Keratinocyte (primary cell): Measurements from ENCODE around the gene LATS1. TPM values are rescaled to one million over a fixed set of nuclear protein-coding genes. Genes with fewer than 3 reads are reported as not detected.
"Not testable (repeated sequence)": the region's sequence is repeated elsewhere in the genome, so short reads cannot be mapped to it uniquely, and the experiment has no call there.

Experiments used
- DNase-seq: peaks from one replicate; pipeline ENCODE4 v3.0.0-alpha.2; 2011; ENCODE audit warnings: low read depth, missing footprints, low spot score
- FAIRE-seq: peaks from 2 replicates; lab custom pipeline; 2011; peaks lifted over from hg19 to GRCh38; lab: Jason Lieb, UNC
- H2AFZ ChIP-seq: 2 replicates; pipeline ENCODE4 v1.6.0; 2012; ENCODE audit warnings: low read length, control low read depth, inconsistent platforms; ENCODE audit not compliant: control insufficient read depth
- H3K27ac ChIP-seq: 2 replicates; pipeline ENCODE4 v1.5.1; 2011; ENCODE audit warnings: low read length; ENCODE audit not compliant: control insufficient read depth, insufficient read depth
- H3K27me3 ChIP-seq: 3 replicates; pipeline ENCODE4 v1.6.0; 2011; ENCODE audit warnings: low read length; ENCODE audit not compliant: control insufficient read depth, insufficient read depth; ENCODE audit errors: extremely low read depth
- H3K36me3 ChIP-seq, 2 experiments: 2 replicates in 1 of 2; 3 replicates in 1 of 2; pipeline ENCODE4 v1.5.1; 2011; ENCODE audit warnings: low read length in 2 of 2, mild to moderate bottlenecking in 1 of 2; ENCODE audit not compliant: control insufficient read depth in 2 of 2, insufficient read depth in 2 of 2; ENCODE audit errors: extremely low read depth in 1 of 2
- H3K4me1 ChIP-seq: 3 replicates; pipeline ENCODE4 v1.5.1; 2011; ENCODE audit warnings: low read length; ENCODE audit not compliant: control insufficient read depth, insufficient read depth; ENCODE audit errors: extremely low read depth
- H3K4me2 ChIP-seq: 3 replicates; pipeline ENCODE4 v1.6.0; 2011; ENCODE audit warnings: low read depth, low read length; ENCODE audit not compliant: control insufficient read depth, insufficient read depth; ENCODE audit errors: extremely low read depth
- H3K4me3 ChIP-seq, 3 experiments: fragments of 200-600 bp in 1 of 3; sonication (generic) in 1 of 3; 2 replicates in 2 of 3; 3 replicates in 1 of 3; pipeline ENCODE4 v1.5.1; 2011 to 2016; ENCODE audit warnings: low read length in 3 of 3, mild to moderate bottlenecking in 3 of 3, control low read depth in 2 of 3, inconsistent platforms in 1 of 3, low read depth in 1 of 3, mixed read lengths in 1 of 3, mixed run types in 1 of 3, moderate library complexity in 1 of 3; ENCODE audit not compliant: control insufficient read depth in 2 of 3, insufficient read depth in 2 of 3; ENCODE audit errors: extremely low read depth in 1 of 3
- H3K79me2 ChIP-seq: 2 replicates; pipeline ENCODE4 v1.6.0; 2012; ENCODE audit warnings: low read length; ENCODE audit not compliant: control insufficient read depth, insufficient read depth
- H3K9ac ChIP-seq: 3 replicates; pipeline ENCODE4 v1.6.0; 2011; ENCODE audit warnings: low read length; ENCODE audit not compliant: control insufficient read depth, insufficient read depth; ENCODE audit errors: extremely low read depth
- H3K9me1 ChIP-seq: 3 replicates; pipeline ENCODE4 v1.6.0; 2011; ENCODE audit warnings: low read length; ENCODE audit not compliant: control insufficient read depth, insufficient read depth; ENCODE audit errors: extremely low read depth
- H3K9me3 ChIP-seq: 2 replicates; pipeline ENCODE4 v1.5.1; 2012; ENCODE audit warnings: low read depth, low read length; ENCODE audit not compliant: control insufficient read depth
- H4K20me1 ChIP-seq: 3 replicates; pipeline ENCODE4 v1.6.0; 2011; ENCODE audit warnings: low read length; ENCODE audit not compliant: control insufficient read depth, insufficient read depth; ENCODE audit errors: extremely low read depth
- CTCF ChIP-seq, 3 experiments: IDR thresholded peaks in 1 of 3; conservative IDR thresholded peaks in 1 of 3; optimal IDR thresholded peaks in 1 of 3; 2 replicates in 2 of 3; 3 replicates in 1 of 3; pipeline versions ENCODE3 to v1.5.1; 2011; ENCODE audit warnings: low read length in 3 of 3, mild to moderate bottlenecking in 3 of 3, moderate library complexity in 2 of 3, control low read depth in 1 of 3, inconsistent platforms in 1 of 3; ENCODE audit not compliant: insufficient read depth in 2 of 3; ENCODE audit errors: extremely low read depth in 1 of 3
- EZH2 ChIP-seq: IDR thresholded peaks from one replicate; pipeline ENCODE4 v1.6.1; 2012; ENCODE audit warnings: inconsistent platforms, mild to moderate bottlenecking, low read length, moderate library complexity
- dilution Hi-C: fragments of 300-500 bp; cut with MboI; formaldehyde crosslinking; loops from one replicate; pipeline ENCODE4 v1.7.0; 2020; ENCODE audit warnings: low sequenced_read_pairs; ENCODE audit not compliant: extremely low pct_ligation_motif_present
- polyA plus RNA-seq, 5 experiments: library from polyadenylated mRNA; depleted of rRNA in 3 of 5; stranded (reverse) in 3 of 5; stranded (forward) in 1 of 5; unstranded in 1 of 5; fragments of >200 nt; gene quantifications; 1 replicate in 1 of 5; 2 replicates in 3 of 5; 3 replicates in 1 of 5; pipeline versions ENCODE4 v1.2.1 to v1.2.3, GENCODE V29; 2011 to 2012; ENCODE audit warnings: missing spikeins in 2 of 5, low read depth in 1 of 5, low replicate concordance in 1 of 5

LATS1 gene
- polyA plus RNA-seq, 1 donor (not counting 4 experiments of a cell fraction or from before 2014, with no cell fraction given), result 11.3 TPM

GRCh38 chr6:149749594-149750135 is 31.8 kb upstream of the LATS1 start, which contains the start of gene PCMT1:
TSS of gene PCMT1 (plus strand) at chr6:149749741. CDS start at chr6:149749902, 161 bp downstream.
- Histone ChIP-seq H2AFZ (peak within 1 kb of the TSS; percentile 99), H3K9me1 (no peaks in the 10 kb centered on the region), H4K20me1 (no peaks in the 10 kb centered on the region), H3K9ac (peak within 1 kb of the TSS; percentile 94), H3K4me3 (peak within 1 kb of the TSS; percentile 87 to 99 (median 89)), H3K4me1 (peaks cover 5% of the 10 kb centered on the region), H3K27ac (peak within 1 kb of the TSS; percentile 82), H3K9me3 (no peaks in the 10 kb centered on the region), H3K79me2 (peaks cover 67% of the 10 kb centered on the region), H3K27me3 (no peaks in the 10 kb centered on the region), H3K4me2 (peak within 1 kb of the TSS; percentile 91), H3K36me3 (no peaks in the 10 kb centered on the region)
- DNase-seq (peak; percentile 36), FAIRE-seq (no peak)
- dilution Hi-C loops, result no loop called here
- TF ChIP-seq EZH2 (no peak), CTCF (optimal IDR thresholded peaks at IDR 0.05 in 1 of 3, IDR thresholded peaks at IDR 0.05 in 1 of 3, conservative IDR thresholded peaks at IDR 0.05 in 1 of 3; ENCODE audit: extremely low read depth in 1 of 3, insufficient read depth in 2 of 3, low read length in 3 of 3) (no peak)

GRCh38 chr6:149749082-149749593 is 31.2 kb upstream of the LATS1 start:
- peaks cover 63% of the 10 kb centered on the region for H3K79me2 ChIP-seq
- H3K9ac ChIP-seq, result peak overlapping the region; percentile 94
- H3K27ac ChIP-seq, result peak overlapping the region; percentile 82
- H3K9me3 ChIP-seq, H3K4me2 ChIP-seq, dilution Hi-C loops, FAIRE-seq, H3K36me3 ChIP-seq, H3K27me3 ChIP-seq, H4K20me1 ChIP-seq, H3K4me1 ChIP-seq, DNase-seq, H3K9me1 ChIP-seq: not testable (repeated sequence)
- H2AFZ ChIP-seq, result peak overlapping the region; percentile 58
- H3K4me3 ChIP-seq, result peak overlapping the region; percentile 44 to 99 (median 87)
